B cell (primary cell): ENCODE measurements around the gene CADM1. TPM values are rescaled to one million over a fixed set of nuclear protein-coding genes. Genes with fewer than 3 reads are reported as not detected.

ENCODE experiments used
- ATAC-seq: fragments of 200-7000 bp; cut with Tn5 transposase; one replicate; pipeline ENCODE4 v1.10.0; 2021; ENCODE audit warnings: low read depth, mild to moderate bottlenecking, moderate number of reproducible peaks, moderate library complexity
- CTCF ChIA-PET: fragments of 350-600 bp; sonication (Branson Sonifier 250); formaldehyde crosslinking; loops from one replicate; lab custom pipeline; 2021; ENCODE audit warnings: antibody characterized with exemption, inconsistent platforms; lab: Charles Lee
- POLR2A ChIA-PET: fragments of 350-600 bp; sonication (Branson Sonifier 250); formaldehyde crosslinking; loops from one replicate; lab custom pipeline; 2021; ENCODE audit warnings: antibody characterized with exemption; lab: Charles Lee
- DNase-seq: peaks from one replicate; pipeline ENCODE4 v3.0.0; 2013
- H2AFZ ChIP-seq: 2 replicates; pipeline ENCODE4 v1.6.1; 2012; ENCODE audit warnings: mild to moderate bottlenecking, low read depth, low read length; ENCODE audit not compliant: insufficient read depth, poor library complexity, severe bottlenecking
- H3K27ac ChIP-seq, 2 donors: 1 replicate in 1 of 2; 2 replicates in 1 of 2; pipeline ENCODE4 v1.5.1; 2012 to 2013; ENCODE audit warnings: low read length in 2 of 2, mild to moderate bottlenecking in 2 of 2, moderate library complexity in 1 of 2
- H3K27me3 ChIP-seq, 4 experiments: fragments of 200-600 bp in 1 of 4; sonication (generic) in 1 of 4; replicated peaks in 1 of 4; 1 replicate in 2 of 4; 2 replicates in 2 of 4; pipeline versions ENCODE4 v1.6.1 to v1.7.0; 2013 to 2016; ENCODE audit warnings: low read length in 3 of 4, mild to moderate bottlenecking in 2 of 4, mixed read lengths in 1 of 4, moderate library complexity in 1 of 4; ENCODE audit not compliant: insufficient read depth in 4 of 4, control insufficient read depth in 3 of 4; ENCODE audit errors: control extremely low read depth in 1 of 4
- H3K36me3 ChIP-seq, 2 experiments: replicated peaks in 1 of 2; 1 replicate in 1 of 2; 2 replicates in 1 of 2; pipeline versions ENCODE4 v1.6.1 to v1.7.1; 2013; ENCODE audit warnings: low read length in 1 of 2; ENCODE audit not compliant: insufficient read depth in 2 of 2, control insufficient read depth in 1 of 2; ENCODE audit errors: control extremely low read depth in 1 of 2, extremely low read depth in 1 of 2
- H3K4me1 ChIP-seq, 2 donors: fragments of 200-600 bp in 1 of 2; sonication (generic) in 1 of 2; 1 replicate in 1 of 2; 2 replicates in 1 of 2; pipeline versions ENCODE4 v1.5.1 to v1.6.1; 2013 to 2017; ENCODE audit warnings: low read length in 2 of 2; ENCODE audit not compliant: control insufficient read depth in 2 of 2, insufficient read depth in 2 of 2
- H3K4me2 ChIP-seq: replicated peaks from 2 replicates; pipeline ENCODE3; 2012; ENCODE audit warnings: mild to moderate bottlenecking, low read depth, low read length; ENCODE audit not compliant: poor library complexity, severe bottlenecking
- H3K4me3 ChIP-seq, 5 experiments: fragments of 200-600 bp in 1 of 5; sonication (generic) in 1 of 5; 1 replicate in 3 of 5; 2 replicates in 2 of 5; pipeline versions ENCODE4 v1.5.1 to v1.7.0; 2011 to 2016; ENCODE audit warnings: low read length in 4 of 5, mild to moderate bottlenecking in 4 of 5, low read depth in 2 of 5, control low read depth in 1 of 5, moderate library complexity in 1 of 5; ENCODE audit not compliant: insufficient read depth in 1 of 5; ENCODE audit errors: control extremely low read depth in 1 of 5, extremely low read depth in 1 of 5
- H3K79me2 ChIP-seq: fragments of 200-600 bp; sonication (generic); one replicate; pipeline ENCODE4 v1.6.0; 2016; ENCODE audit warnings: low read length; ENCODE audit not compliant: control insufficient read depth, insufficient read depth
- H3K9ac ChIP-seq: fragments of 200-600 bp; sonication (generic); 2 replicates; pipeline ENCODE4 v1.6.1; 2017; ENCODE audit warnings: mild to moderate bottlenecking, low read length, moderate library complexity
- H3K9me3 ChIP-seq, 3 donors: one replicate each; pipeline versions ENCODE4 v1.6.1 to v1.7.1; 2013; ENCODE audit warnings: low read length in 2 of 3; ENCODE audit not compliant: control insufficient read depth in 2 of 3, insufficient read depth in 1 of 3; ENCODE audit errors: control extremely low read depth in 1 of 3
- H4K20me1 ChIP-seq: 2 replicates; pipeline ENCODE4 v1.6.0; 2012; ENCODE audit warnings: mild to moderate bottlenecking, low read length; ENCODE audit not compliant: insufficient read depth, control insufficient read depth, poor library complexity, severe bottlenecking
- H3K27ac Mint-ChIP-seq: one replicate; pipeline ENCODE4 v1.8.0; 2021; ENCODE audit warnings: mixed read lengths
- H3K27me3 Mint-ChIP-seq: one replicate; pipeline ENCODE4 v1.8.0; 2021; ENCODE audit warnings: mixed read lengths
- H3K4me1 Mint-ChIP-seq: one replicate; pipeline ENCODE4 v1.8.0; 2021; ENCODE audit warnings: mixed read lengths
- H3K4me3 Mint-ChIP-seq: one replicate; pipeline ENCODE4 v1.8.0; 2021; ENCODE audit warnings: mixed read lengths
- H3K9me3 Mint-ChIP-seq: one replicate; pipeline ENCODE4 v1.8.0; 2022; ENCODE audit warnings: mixed read lengths; ENCODE audit not compliant: insufficient read depth
- CTCF ChIP-seq: fragments of 200-600 bp; IDR thresholded peaks from one replicate; pipeline ENCODE4 v1.8.0; 2022; ENCODE audit warnings: antibody characterized with exemption, mild to moderate bottlenecking
- EZH2 ChIP-seq: IDR thresholded peaks from 2 replicates; pipeline ENCODE4 v1.6.1; 2012; ENCODE audit warnings: borderline replicate concordance, low read depth, mild to moderate bottlenecking, moderate library complexity, low read length; ENCODE audit not compliant: insufficient read depth, poor library complexity, severe bottlenecking
- WGBS: methylation state at CpG from one replicate; pipeline ENCODE4 v1.1.5; 2013; ENCODE audit warnings: missing lambda C conversion rate; ENCODE audit not compliant: insufficient coverage; 5-methylcytosine and 5-hydroxymethylcytosine counted together
- intact Hi-C: fragments of 100-400 bp; cut with micrococcal nuclease; formaldehyde crosslinking; loops from one replicate; pipeline ENCODE4 v1.10.0; 2022
- polyA plus RNA-seq: library from polyadenylated mRNA; depleted of rRNA; stranded (reverse); fragments of >200 nt; gene quantifications from 2 replicates; pipeline ENCODE4 v1.2.3, GENCODE V29; 2012
- total RNA-seq, 2 donors: library from RNA; stranded (reverse); fragments of 120-200 nt in 1 of 2; gene quantifications; 1 replicate in 1 of 2; 2 replicates in 1 of 2; pipeline versions ENCODE4 v1.2.3 to v1.2.4, GENCODE V29; 2013 to 2022

The CADM1 gene
- total and polyA plus RNA-seq, 2 donors (not counting 1 experiment from before 2014, with no cell fraction given): 0.43 to 0.49 TPM

GRCh38 chr11:115407496-115407895, 96.7 kb downstream of the CADM1 start:
- DNase-seq (no peak), ATAC-seq (no peak)
- Mint-ChIP-seq H3K27me3 (no peaks in the 10 kb centered on the region), H3K4me3 (no peak overlapping the region), H3K27ac (no peak overlapping the region), H3K4me1 (no peaks in the 10 kb centered on the region), H3K9me3 (no peaks in the 10 kb centered on the region)
- intact Hi-C loops: no loop called here
- Histone ChIP-seq H4K20me1 (no peaks in the 10 kb centered on the region), H3K4me2 (no peak overlapping the region), H3K27me3 (no peaks in the 10 kb centered on the region), H3K79me2 (no peaks in the 10 kb centered on the region), H3K9me3 (no peaks in the 10 kb centered on the region), H3K9ac (no peak overlapping the region), H3K4me1 (no peaks in the 10 kb centered on the region), H3K27ac (no peak overlapping the region), H2AFZ (no peak overlapping the region), H3K36me3 (no peaks in the 10 kb centered on the region), H3K4me3 (no peak overlapping the region)
- CTCF ChIA-PET: no interaction called here
- WGBS: 80% methylated on average over 1 of the region's 5 CpGs
- TF ChIP-seq CTCF (no peak), EZH2 (no peak)
- POLR2A ChIA-PET: no interaction called here

- DNase-seq (no peak), ATAC-seq (no peak)
- H3K36me3 ChIP-seq: no peaks in the 10 kb centered on the region
- no CpG with 5 or more reads among the region's 4 CpGs for WGBS
- H3K27me3 Mint-ChIP-seq: no peaks in the 10 kb centered on the region
- no peaks in the 10 kb centered on the region for H3K27me3 ChIP-seq
- no peak overlapping the region for H3K4me3 ChIP-seq
- H3K4me1 Mint-ChIP-seq: no peaks in the 10 kb centered on the region
- ChIA-PET CTCF (no interaction called here), POLR2A (no interaction called here)
- H3K27ac ChIP-seq: no peak overlapping the region
- TF ChIP-seq CTCF (no peak), EZH2 (no peak)
- intact Hi-C loops: no loop called here
- no peaks in the 10 kb centered on the region for H3K9me3 Mint-ChIP-seq
- no peak overlapping the region for H3K9ac ChIP-seq
- no peaks in the 10 kb centered on the region for H4K20me1 ChIP-seq
- no peak overlapping the region for H3K4me3 Mint-ChIP-seq
- no peak overlapping the region for H2AFZ ChIP-seq
- no peaks in the 10 kb centered on the region for H3K79me2 ChIP-seq
- no peak overlapping the region for H3K27ac Mint-ChIP-seq
- no peak overlapping the region for H3K4me2 ChIP-seq
- H3K9me3 ChIP-seq: no peaks in the 10 kb centered on the region
- H3K4me1 ChIP-seq: no peaks in the 10 kb centered on the region
Measured at GRCh38 chr11:115406404-115406803, 97.8 kb downstream of the CADM1 start.
